Panc1 (cell line): Measurements from ENCODE around the gene LRRTM3. TPM values are rescaled to one million over a fixed set of nuclear protein-coding genes. Genes with fewer than 3 reads are reported as not detected.

Source experiments
- ATAC-seq: fragments of 200-7000 bp; cut with Tn5 transposase; 2 replicates; pipeline ENCODE4 v1.9.1; 2020; ENCODE audit warnings: mild to moderate bottlenecking, moderate library complexity
- BruUV-seq: library from RNA; stranded (reverse); fragments of 400-500 nt; replicated peaks from 2 replicates; lab custom pipeline; 2021; lab: Mats Ljungman, UMichigan
- CTCF ChIA-PET: fragments of 300-600 bp; sonication (Branson Sonifier 250); formaldehyde crosslinking; loops from one replicate; lab custom pipeline; 2022; ENCODE audit warnings: antibody characterized with exemption; lab: Charles Lee
- POLR2A ChIA-PET: fragments of 300-600 bp; sonication (Branson Sonifier 250); formaldehyde crosslinking; loops from one replicate; lab custom pipeline; 2022; ENCODE audit warnings: antibody characterized with exemption; lab: Charles Lee
- DNase-seq: peaks from one replicate; pipeline ENCODE4 v3.0.0-alpha.2; 2010; ENCODE audit warnings: low read depth, low spot score
- H3K27ac ChIP-seq: 2 replicates; pipeline ENCODE4 v1.5.1; 2011; ENCODE audit warnings: mild to moderate bottlenecking, low read length, inconsistent platforms
- H3K27me3 ChIP-seq: fragments of 200-500 bp; sonication (Bioruptor generic); 2 replicates; pipeline ENCODE4 v1.6.0; 2014; ENCODE audit warnings: low read length, inconsistent platforms; ENCODE audit not compliant: control insufficient read depth, insufficient read depth
- H3K36me3 ChIP-seq: fragments of 200-500 bp; sonication (Bioruptor generic); 2 replicates; pipeline ENCODE4 v1.5.1; 2014; ENCODE audit warnings: inconsistent platforms, mild to moderate bottlenecking, low read length, moderate library complexity; ENCODE audit not compliant: control insufficient read depth, insufficient read depth
- H3K4me1 ChIP-seq: 2 replicates; pipeline ENCODE4 v1.5.1; 2011; ENCODE audit warnings: inconsistent platforms, mild to moderate bottlenecking, low read length, moderate library complexity; ENCODE audit not compliant: control insufficient read depth, insufficient read depth
- H3K4me3 ChIP-seq, 2 experiments: 2 replicates each; pipeline ENCODE4 v1.5.1; 2011 to 2012; ENCODE audit warnings: low read depth in 2 of 2, low read length in 2 of 2, mild to moderate bottlenecking in 2 of 2, inconsistent platforms in 1 of 2, moderate library complexity in 1 of 2
- H3K9me3 ChIP-seq: fragments of 200-500 bp; sonication (Bioruptor generic); 2 replicates; pipeline ENCODE4 v1.5.1; 2014; ENCODE audit warnings: low read depth, mild to moderate bottlenecking, inconsistent platforms, low read length, moderate library complexity; ENCODE audit not compliant: control insufficient read depth, insufficient read depth
- POLR2AphosphoS5 ChIP-seq: IDR thresholded peaks from 2 replicates; pipeline ENCODE4 v1.6.1; 2012; ENCODE audit warnings: mild to moderate bottlenecking, low read depth, low read length, moderate library complexity
- SIN3A ChIP-seq: IDR thresholded peaks from 2 replicates; pipeline ENCODE4 v1.6.1; 2012; ENCODE audit warnings: low read depth, mild to moderate bottlenecking, low read length, moderate library complexity, borderline replicate concordance; ENCODE audit not compliant: insufficient read depth
- TCF7L2 ChIP-seq: IDR thresholded peaks from 2 replicates; pipeline ENCODE4 v1.6.1; 2011; ENCODE audit warnings: mild to moderate bottlenecking, low read depth, low read length, inconsistent platforms
- in situ Hi-C: cut with HindIII; loops from 2 replicates; pipeline ENCODE4 v1.10.0; 2016; ENCODE audit warnings: low sequenced_read_pairs, low pct_unique_long_range_greater_than_20kb
- intact Hi-C: fragments of 100-400 bp; cut with micrococcal nuclease; formaldehyde crosslinking; loops from one replicate; pipeline ENCODE4 v1.10.0; 2022; ENCODE audit not compliant: unreplicated experiment
- total RNA-seq: library from RNA; stranded (reverse); gene quantifications from one replicate; pipeline ENCODE4 v1.2.1, GENCODE V29; 2021; ENCODE audit not compliant: unreplicated experiment
- TF ChIP-seq, protein P1 (sequence below): fragments of 450-650 bp; IDR thresholded peaks from 2 replicates; pipeline ENCODE4 v1.5.1; 2017; ENCODE audit warnings: mild to moderate bottlenecking
- TF ChIP-seq, protein P2 (sequence below), 2 experiments: IDR thresholded peaks; 2 replicates each; pipeline ENCODE4 v1.6.1; 2011 to 2012; ENCODE audit warnings: low read depth in 2 of 2, control low read depth in 1 of 2, low read length in 1 of 2, mild to moderate bottlenecking in 1 of 2, moderate library complexity in 1 of 2; ENCODE audit not compliant: insufficient read depth in 1 of 2

Gene LRRTM3
- total RNA-seq, 1 experiment from 2014 or later, result 0.10 TPM

DNA sequence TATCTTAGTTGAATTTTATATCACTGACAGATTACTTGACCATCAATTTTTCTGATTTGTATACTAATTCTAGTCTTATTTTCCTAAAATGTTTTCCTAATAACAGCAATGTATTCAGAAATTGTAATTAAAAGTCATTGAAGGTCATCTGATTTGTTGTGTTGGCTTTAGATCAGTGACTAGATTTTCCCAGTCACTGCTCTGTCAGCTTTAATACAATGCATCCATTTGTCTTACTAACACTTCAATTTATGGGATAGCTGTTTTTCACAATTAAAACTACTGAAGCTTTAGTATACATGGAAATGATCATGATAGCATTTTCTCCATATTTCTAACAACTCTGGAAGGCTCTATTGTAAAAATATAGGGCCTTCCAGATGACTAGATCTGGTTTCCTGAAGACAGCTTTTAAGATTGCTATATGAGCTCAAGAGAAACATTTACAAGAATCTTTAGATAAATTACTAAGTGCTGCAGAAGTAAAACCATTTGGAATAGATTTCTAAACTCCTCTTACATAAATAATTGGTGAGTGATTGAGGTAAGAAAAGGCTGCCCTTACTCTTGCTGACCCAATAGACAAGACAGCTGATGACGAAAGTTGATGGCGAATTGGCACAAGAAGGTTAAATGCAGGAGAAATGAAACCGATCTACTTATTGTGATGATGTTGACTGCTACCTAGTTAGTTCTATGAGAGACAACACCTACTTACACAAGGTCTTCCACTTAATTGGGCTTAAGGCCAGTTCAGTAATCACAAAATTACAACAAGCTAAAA lies 74.1 kb downstream of the LRRTM3 start:
- H3K4me1 ChIP-seq, result no peaks in the 10 kb centered on the region
- H3K4me3 ChIP-seq, result no peak overlapping the region
- POLR2A ChIA-PET, result interaction anchor here (0.6 kb wide), 1 partner anchor 36 kb away, joined by 3 read pairs; no protein-coding TSS in a partner anchor
- intact Hi-C loops (no loop called here), in situ Hi-C loops (no loop called here)
- no peaks in the 10 kb centered on the region for H3K27me3 ChIP-seq
- BruUV-seq, result no TSS peak
- TF ChIP-seq, protein P1, sequence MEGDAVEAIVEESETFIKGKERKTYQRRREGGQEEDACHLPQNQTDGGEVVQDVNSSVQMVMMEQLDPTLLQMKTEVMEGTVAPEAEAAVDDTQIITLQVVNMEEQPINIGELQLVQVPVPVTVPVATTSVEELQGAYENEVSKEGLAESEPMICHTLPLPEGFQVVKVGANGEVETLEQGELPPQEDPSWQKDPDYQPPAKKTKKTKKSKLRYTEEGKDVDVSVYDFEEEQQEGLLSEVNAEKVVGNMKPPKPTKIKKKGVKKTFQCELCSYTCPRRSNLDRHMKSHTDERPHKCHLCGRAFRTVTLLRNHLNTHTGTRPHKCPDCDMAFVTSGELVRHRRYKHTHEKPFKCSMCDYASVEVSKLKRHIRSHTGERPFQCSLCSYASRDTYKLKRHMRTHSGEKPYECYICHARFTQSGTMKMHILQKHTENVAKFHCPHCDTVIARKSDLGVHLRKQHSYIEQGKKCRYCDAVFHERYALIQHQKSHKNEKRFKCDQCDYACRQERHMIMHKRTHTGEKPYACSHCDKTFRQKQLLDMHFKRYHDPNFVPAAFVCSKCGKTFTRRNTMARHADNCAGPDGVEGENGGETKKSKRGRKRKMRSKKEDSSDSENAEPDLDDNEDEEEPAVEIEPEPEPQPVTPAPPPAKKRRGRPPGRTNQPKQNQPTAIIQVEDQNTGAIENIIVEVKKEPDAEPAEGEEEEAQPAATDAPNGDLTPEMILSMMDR, result no peak
- TF ChIP-seq POLR2AphosphoS5 (no peak), SIN3A (no peak), TCF7L2 (no peak)
- TF ChIP-seq, protein P2, sequence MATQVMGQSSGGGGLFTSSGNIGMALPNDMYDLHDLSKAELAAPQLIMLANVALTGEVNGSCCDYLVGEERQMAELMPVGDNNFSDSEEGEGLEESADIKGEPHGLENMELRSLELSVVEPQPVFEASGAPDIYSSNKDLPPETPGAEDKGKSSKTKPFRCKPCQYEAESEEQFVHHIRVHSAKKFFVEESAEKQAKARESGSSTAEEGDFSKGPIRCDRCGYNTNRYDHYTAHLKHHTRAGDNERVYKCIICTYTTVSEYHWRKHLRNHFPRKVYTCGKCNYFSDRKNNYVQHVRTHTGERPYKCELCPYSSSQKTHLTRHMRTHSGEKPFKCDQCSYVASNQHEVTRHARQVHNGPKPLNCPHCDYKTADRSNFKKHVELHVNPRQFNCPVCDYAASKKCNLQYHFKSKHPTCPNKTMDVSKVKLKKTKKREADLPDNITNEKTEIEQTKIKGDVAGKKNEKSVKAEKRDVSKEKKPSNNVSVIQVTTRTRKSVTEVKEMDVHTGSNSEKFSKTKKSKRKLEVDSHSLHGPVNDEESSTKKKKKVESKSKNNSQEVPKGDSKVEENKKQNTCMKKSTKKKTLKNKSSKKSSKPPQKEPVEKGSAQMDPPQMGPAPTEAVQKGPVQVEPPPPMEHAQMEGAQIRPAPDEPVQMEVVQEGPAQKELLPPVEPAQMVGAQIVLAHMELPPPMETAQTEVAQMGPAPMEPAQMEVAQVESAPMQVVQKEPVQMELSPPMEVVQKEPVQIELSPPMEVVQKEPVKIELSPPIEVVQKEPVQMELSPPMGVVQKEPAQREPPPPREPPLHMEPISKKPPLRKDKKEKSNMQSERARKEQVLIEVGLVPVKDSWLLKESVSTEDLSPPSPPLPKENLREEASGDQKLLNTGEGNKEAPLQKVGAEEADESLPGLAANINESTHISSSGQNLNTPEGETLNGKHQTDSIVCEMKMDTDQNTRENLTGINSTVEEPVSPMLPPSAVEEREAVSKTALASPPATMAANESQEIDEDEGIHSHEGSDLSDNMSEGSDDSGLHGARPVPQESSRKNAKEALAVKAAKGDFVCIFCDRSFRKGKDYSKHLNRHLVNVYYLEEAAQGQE (IDR thresholded peaks at IDR 0.05; ENCODE audit: insufficient read depth in 1 of 2, low read depth in 2 of 2, low read length in 1 of 2), result no peak
- no peaks in the 10 kb centered on the region for H3K9me3 ChIP-seq
- CTCF ChIA-PET, result no interaction called here
- ATAC-seq, result no peak
- no peak overlapping the region for H3K27ac ChIP-seq
- no peak for DNase-seq
- H3K36me3 ChIP-seq, result no peaks in the 10 kb centered on the region

GRCh38 chr10:67004690-67005089 lies 78.9 kb downstream of the LRRTM3 start:
- no peaks in the 10 kb centered on the region for H3K4me1 ChIP-seq
- intact Hi-C loops (no loop called here), in situ Hi-C loops (no loop called here)
- ATAC-seq (no peak), DNase-seq (no peak)
- no peak overlapping the region for H3K27ac ChIP-seq
- H3K36me3 ChIP-seq, result no peaks in the 10 kb centered on the region
- ChIA-PET POLR2A (no interaction called here), CTCF (no interaction called here)
- BruUV-seq, result no TSS peak
- H3K4me3 ChIP-seq, result no peak overlapping the region
- no peaks in the 10 kb centered on the region; the same call in 1 of the 2 replicates for H3K9me3 ChIP-seq
- TF ChIP-seq TCF7L2 (no peak), SIN3A (no peak)
- TF ChIP-seq, protein P2 (IDR thresholded peaks at IDR 0.05; ENCODE audit: insufficient read depth in 1 of 2, low read depth in 2 of 2, low read length in 1 of 2), result no peak
- TF ChIP-seq, protein P1, result no peak
- no peaks in the 10 kb centered on the region for H3K27me3 ChIP-seq
